H1 (cell line): ENCODE data around the gene PARP16. TPM values are rescaled to one million over a fixed set of nuclear protein-coding genes. Genes with fewer than 3 reads are reported as not detected.

ENCODE experiments used
- CREB1 ChIP-seq: IDR thresholded peaks from 2 replicates; pipeline ENCODE4 v1.6.1; 2012; ENCODE audit warnings: inconsistent platforms
- FOSL1 ChIP-seq: IDR thresholded peaks from 2 replicates; pipeline ENCODE4 v1.6.1; 2011; ENCODE audit warnings: mild to moderate bottlenecking, low read depth, low read length, moderate library complexity; ENCODE audit not compliant: insufficient read depth
- JUN ChIP-seq: IDR thresholded peaks from 2 replicates; pipeline ENCODE4 v1.6.1; 2011; ENCODE audit warnings: low read depth, mild to moderate bottlenecking, improper control_type of control experiment, low read length
- JUND ChIP-seq: IDR thresholded peaks from 2 replicates; pipeline ENCODE4 v1.6.1; 2011; ENCODE audit warnings: mild to moderate bottlenecking, improper control_type of control experiment, low read length
- KDM1A ChIP-seq: fragments of 200-600, 300-600 bp; sonication (generic); IDR thresholded peaks from 2 replicates; pipeline ENCODE4 v1.7.1; 2016; ENCODE audit warnings: mild to moderate bottlenecking, low read length, borderline replicate concordance
- MAFK ChIP-seq: IDR thresholded peaks from 2 replicates; pipeline ENCODE4 v1.6.1; 2012; ENCODE audit warnings: low read depth, mild to moderate bottlenecking, improper control_type of control experiment, low read length
- POLR2A ChIP-seq, 2 experiments: IDR thresholded peaks; 1 replicate in 1 of 2; 2 replicates in 1 of 2; pipeline ENCODE4 v1.6.1; 2011; ENCODE audit warnings: low read depth in 2 of 2, low read length in 2 of 2, mild to moderate bottlenecking in 2 of 2; ENCODE audit errors: control extremely low read depth in 1 of 2
- SIX5 ChIP-seq: IDR thresholded peaks from 2 replicates; pipeline ENCODE4 v1.6.1; 2011; ENCODE audit warnings: mild to moderate bottlenecking, low read depth, low read length
- SP2 ChIP-seq: IDR thresholded peaks from 2 replicates; pipeline ENCODE4 v1.6.1; 2012; ENCODE audit warnings: mild to moderate bottlenecking, low read length, inconsistent platforms
- SP4 ChIP-seq: IDR thresholded peaks from 2 replicates; pipeline ENCODE4 v1.6.1; 2012; ENCODE audit warnings: low read length, inconsistent platforms
- polyA plus RNA-seq, 7 experiments: library from polyadenylated mRNA; depleted of rRNA in 3 of 7; stranded (reverse) in 5 of 7; unstranded in 2 of 7; fragments of >200 nt in 5 of 7; fragments of 200-250 nt in 2 of 7; gene quantifications; 1 replicate in 5 of 7; 2 replicates in 1 of 7; 4 replicates in 1 of 7; pipeline versions ENCODE4 v1.2.1 to v1.2.3, GENCODE V29; 2011 to 2013; ENCODE audit warnings: missing spikeins in 2 of 7, mixed read lengths in 2 of 7
- total RNA-seq: library from RNA; stranded (reverse); fragmentation: NEBNext Ultra II Directional; extraction: Animal tissue kit (Norgen Biotek cat#: 25700); gene quantifications from 2 replicates; pipeline ENCODE4 v1.2.1, GENCODE V29; 2021
- TF ChIP-seq, protein P1 (sequence below): IDR thresholded peaks from 2 replicates; pipeline ENCODE4 v1.6.1; 2012; ENCODE audit warnings: inconsistent platforms
- TF ChIP-seq, protein P2 (sequence below): fragments of 300-600 bp; sonication (generic); IDR thresholded peaks from 2 replicates; pipeline ENCODE4 v1.7.1; 2012; ENCODE audit warnings: low read length, moderate library complexity, mild to moderate bottlenecking, inconsistent platforms; ENCODE audit not compliant: insufficient replicate concordance

The PARP16 gene
- total and polyA plus RNA-seq, 2 of the 8 experiments (the other 6 are each of a cell fraction or from before 2014, with no cell fraction given) = 3.7 to 5.0 TPM

DNA sequence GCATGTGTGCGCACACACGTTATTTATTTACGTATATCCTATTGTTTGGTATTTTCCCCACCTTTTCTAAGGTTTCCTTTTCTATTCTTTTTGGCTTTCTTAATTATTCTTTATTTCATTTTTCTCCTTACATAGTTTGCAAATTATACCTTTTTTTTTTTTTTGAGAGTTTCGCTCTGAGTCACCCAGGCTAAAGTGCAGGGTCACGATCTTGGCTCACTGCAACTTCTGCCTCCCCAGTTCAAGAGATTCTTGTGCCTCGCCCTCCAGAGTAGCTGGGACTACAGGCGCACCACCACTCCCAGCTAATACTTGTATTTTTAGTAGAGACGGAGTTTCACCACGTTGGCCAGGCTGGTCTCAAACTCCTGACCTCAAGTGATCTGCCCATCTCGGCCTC, 55.4 kb downstream of the PARP16 start (continued):
- TF ChIP-seq JUN (no peak), POLR2A (IDR thresholded peaks at IDR 0.05; ENCODE audit: control extremely low read depth in 1 of 2, low read depth in 2 of 2, low read length in 2 of 2) (no peak), MAFK (no peak), JUND (no peak), SP4 (no peak), SP2 (no peak), SIX5 (no peak), KDM1A (no peak), CREB1 (no peak), FOSL1 (no peak)
- TF ChIP-seq, protein P1, sequence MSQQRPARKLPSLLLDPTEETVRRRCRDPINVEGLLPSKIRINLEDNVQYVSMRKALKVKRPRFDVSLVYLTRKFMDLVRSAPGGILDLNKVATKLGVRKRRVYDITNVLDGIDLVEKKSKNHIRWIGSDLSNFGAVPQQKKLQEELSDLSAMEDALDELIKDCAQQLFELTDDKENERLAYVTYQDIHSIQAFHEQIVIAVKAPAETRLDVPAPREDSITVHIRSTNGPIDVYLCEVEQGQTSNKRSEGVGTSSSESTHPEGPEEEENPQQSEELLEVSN = no peak
- TF ChIP-seq, protein P2, sequence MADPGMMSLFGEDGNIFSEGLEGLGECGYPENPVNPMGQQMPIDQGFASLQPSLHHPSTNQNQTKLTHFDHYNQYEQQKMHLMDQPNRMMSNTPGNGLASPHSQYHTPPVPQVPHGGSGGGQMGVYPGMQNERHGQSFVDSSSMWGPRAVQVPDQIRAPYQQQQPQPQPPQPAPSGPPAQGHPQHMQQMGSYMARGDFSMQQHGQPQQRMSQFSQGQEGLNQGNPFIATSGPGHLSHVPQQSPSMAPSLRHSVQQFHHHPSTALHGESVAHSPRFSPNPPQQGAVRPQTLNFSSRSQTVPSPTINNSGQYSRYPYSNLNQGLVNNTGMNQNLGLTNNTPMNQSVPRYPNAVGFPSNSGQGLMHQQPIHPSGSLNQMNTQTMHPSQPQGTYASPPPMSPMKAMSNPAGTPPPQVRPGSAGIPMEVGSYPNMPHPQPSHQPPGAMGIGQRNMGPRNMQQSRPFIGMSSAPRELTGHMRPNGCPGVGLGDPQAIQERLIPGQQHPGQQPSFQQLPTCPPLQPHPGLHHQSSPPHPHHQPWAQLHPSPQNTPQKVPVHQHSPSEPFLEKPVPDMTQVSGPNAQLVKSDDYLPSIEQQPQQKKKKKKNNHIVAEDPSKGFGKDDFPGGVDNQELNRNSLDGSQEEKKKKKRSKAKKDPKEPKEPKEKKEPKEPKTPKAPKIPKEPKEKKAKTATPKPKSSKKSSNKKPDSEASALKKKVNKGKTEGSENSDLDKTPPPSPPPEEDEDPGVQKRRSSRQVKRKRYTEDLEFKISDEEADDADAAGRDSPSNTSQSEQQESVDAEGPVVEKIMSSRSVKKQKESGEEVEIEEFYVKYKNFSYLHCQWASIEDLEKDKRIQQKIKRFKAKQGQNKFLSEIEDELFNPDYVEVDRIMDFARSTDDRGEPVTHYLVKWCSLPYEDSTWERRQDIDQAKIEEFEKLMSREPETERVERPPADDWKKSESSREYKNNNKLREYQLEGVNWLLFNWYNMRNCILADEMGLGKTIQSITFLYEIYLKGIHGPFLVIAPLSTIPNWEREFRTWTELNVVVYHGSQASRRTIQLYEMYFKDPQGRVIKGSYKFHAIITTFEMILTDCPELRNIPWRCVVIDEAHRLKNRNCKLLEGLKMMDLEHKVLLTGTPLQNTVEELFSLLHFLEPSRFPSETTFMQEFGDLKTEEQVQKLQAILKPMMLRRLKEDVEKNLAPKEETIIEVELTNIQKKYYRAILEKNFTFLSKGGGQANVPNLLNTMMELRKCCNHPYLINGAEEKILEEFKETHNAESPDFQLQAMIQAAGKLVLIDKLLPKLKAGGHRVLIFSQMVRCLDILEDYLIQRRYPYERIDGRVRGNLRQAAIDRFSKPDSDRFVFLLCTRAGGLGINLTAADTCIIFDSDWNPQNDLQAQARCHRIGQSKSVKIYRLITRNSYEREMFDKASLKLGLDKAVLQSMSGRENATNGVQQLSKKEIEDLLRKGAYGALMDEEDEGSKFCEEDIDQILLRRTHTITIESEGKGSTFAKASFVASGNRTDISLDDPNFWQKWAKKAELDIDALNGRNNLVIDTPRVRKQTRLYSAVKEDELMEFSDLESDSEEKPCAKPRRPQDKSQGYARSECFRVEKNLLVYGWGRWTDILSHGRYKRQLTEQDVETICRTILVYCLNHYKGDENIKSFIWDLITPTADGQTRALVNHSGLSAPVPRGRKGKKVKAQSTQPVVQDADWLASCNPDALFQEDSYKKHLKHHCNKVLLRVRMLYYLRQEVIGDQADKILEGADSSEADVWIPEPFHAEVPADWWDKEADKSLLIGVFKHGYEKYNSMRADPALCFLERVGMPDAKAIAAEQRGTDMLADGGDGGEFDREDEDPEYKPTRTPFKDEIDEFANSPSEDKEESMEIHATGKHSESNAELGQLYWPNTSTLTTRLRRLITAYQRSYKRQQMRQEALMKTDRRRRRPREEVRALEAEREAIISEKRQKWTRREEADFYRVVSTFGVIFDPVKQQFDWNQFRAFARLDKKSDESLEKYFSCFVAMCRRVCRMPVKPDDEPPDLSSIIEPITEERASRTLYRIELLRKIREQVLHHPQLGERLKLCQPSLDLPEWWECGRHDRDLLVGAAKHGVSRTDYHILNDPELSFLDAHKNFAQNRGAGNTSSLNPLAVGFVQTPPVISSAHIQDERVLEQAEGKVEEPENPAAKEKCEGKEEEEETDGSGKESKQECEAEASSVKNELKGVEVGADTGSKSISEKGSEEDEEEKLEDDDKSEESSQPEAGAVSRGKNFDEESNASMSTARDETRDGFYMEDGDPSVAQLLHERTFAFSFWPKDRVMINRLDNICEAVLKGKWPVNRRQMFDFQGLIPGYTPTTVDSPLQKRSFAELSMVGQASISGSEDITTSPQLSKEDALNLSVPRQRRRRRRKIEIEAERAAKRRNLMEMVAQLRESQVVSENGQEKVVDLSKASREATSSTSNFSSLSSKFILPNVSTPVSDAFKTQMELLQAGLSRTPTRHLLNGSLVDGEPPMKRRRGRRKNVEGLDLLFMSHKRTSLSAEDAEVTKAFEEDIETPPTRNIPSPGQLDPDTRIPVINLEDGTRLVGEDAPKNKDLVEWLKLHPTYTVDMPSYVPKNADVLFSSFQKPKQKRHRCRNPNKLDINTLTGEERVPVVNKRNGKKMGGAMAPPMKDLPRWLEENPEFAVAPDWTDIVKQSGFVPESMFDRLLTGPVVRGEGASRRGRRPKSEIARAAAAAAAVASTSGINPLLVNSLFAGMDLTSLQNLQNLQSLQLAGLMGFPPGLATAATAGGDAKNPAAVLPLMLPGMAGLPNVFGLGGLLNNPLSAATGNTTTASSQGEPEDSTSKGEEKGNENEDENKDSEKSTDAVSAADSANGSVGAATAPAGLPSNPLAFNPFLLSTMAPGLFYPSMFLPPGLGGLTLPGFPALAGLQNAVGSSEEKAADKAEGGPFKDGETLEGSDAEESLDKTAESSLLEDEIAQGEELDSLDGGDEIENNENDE = no peak
